Natural killer cell (primary cell): Measurements from ENCODE around the gene FBXW5. TPM values are rescaled to one million over a fixed set of nuclear protein-coding genes. Genes with fewer than 3 reads are reported as not detected.

Experiments used
- ATAC-seq, 3 donors: fragments of 150-1000 bp in 2 of 3; fragments of 200-7000 bp in 1 of 3; cut with Tn5 transposase; 1 replicate in 1 of 3; 2 replicates in 2 of 3; pipeline ENCODE4 v1.10.0; 2021; ENCODE audit warnings: mild to moderate bottlenecking in 2 of 3, moderate library complexity in 2 of 3
- DNase-seq, 2 donors: peaks; one replicate each; pipeline versions ENCODE4 v3.0.0 to v3.0.0-alpha.2; 2013 to 2021; ENCODE audit warnings: mixed read lengths in 1 of 2
- H3K27ac ChIP-seq: one replicate; pipeline ENCODE4 v1.5.1; 2013; ENCODE audit warnings: mild to moderate bottlenecking, low read length
- H3K27me3 ChIP-seq: one replicate; pipeline ENCODE4 v1.6.1; 2013; ENCODE audit warnings: low read length; ENCODE audit not compliant: control insufficient read depth, insufficient read depth
- H3K36me3 ChIP-seq: one replicate; pipeline ENCODE4 v1.6.1; 2013; ENCODE audit warnings: low read length; ENCODE audit not compliant: control insufficient read depth, insufficient read depth
- H3K4me1 ChIP-seq: one replicate; pipeline ENCODE4 v1.6.1; 2013; ENCODE audit warnings: low read length; ENCODE audit not compliant: control insufficient read depth, insufficient read depth
- H3K4me3 ChIP-seq: one replicate; pipeline ENCODE4 v1.5.1; 2013; ENCODE audit warnings: low read length
- H3K9me3 ChIP-seq: one replicate; pipeline ENCODE4 v1.6.1; 2013; ENCODE audit warnings: low read length; ENCODE audit not compliant: control insufficient read depth, insufficient read depth
- H3K27ac Mint-ChIP-seq, 2 donors: one replicate each; pipeline ENCODE4 v1.8.0; 2022; ENCODE audit warnings: mild to moderate bottlenecking in 2 of 2, mixed read lengths in 2 of 2, moderate library complexity in 1 of 2
- H3K27me3 Mint-ChIP-seq, 2 donors: one replicate each; pipeline ENCODE4 v1.8.0; 2022; ENCODE audit warnings: low read depth in 2 of 2, mixed read lengths in 2 of 2
- H3K36me3 Mint-ChIP-seq: one replicate; pipeline ENCODE4 v1.8.0; 2022; ENCODE audit warnings: mixed read lengths
- H3K4me1 Mint-ChIP-seq, 2 donors: one replicate each; pipeline ENCODE4 v1.8.0; 2022; ENCODE audit warnings: mixed read lengths in 2 of 2
- H3K4me3 Mint-ChIP-seq: one replicate; pipeline ENCODE4 v1.8.0; 2022; ENCODE audit warnings: mild to moderate bottlenecking, moderate library complexity, mixed read lengths
- H3K9me3 Mint-ChIP-seq, 2 donors: one replicate each; pipeline ENCODE4 v1.8.0; 2022; ENCODE audit warnings: mixed read lengths in 2 of 2
- WGBS: methylation state at CpG from one replicate; pipeline ENCODE4 v1.1.7; 2013; ENCODE audit warnings: missing lambda C conversion rate; ENCODE audit not compliant: insufficient coverage; 5-methylcytosine and 5-hydroxymethylcytosine counted together
- intact Hi-C: fragments of 100-400 bp; cut with micrococcal nuclease; formaldehyde crosslinking; loops from one replicate; pipeline ENCODE4 v1.14.2; 2022
- total RNA-seq, 4 donors: library from RNA; stranded (reverse); fragments of 120-200 nt in 1 of 4; gene quantifications; one replicate each; pipeline versions ENCODE4 v1.2.3 to v1.2.4, GENCODE V29; 2013 to 2022
- TF ChIP-seq, protein P1 (sequence below): fragments of 200-600 bp; IDR thresholded peaks from one replicate; pipeline ENCODE4 v1.8.0; 2022; ENCODE audit warnings: antibody characterized with exemption

FBXW5 gene
- total RNA-seq, 3 donors from 2014 or later (not counting 1 experiment from before 2014, with no cell fraction given): 117 to 144 (median 136) TPM

DNA sequence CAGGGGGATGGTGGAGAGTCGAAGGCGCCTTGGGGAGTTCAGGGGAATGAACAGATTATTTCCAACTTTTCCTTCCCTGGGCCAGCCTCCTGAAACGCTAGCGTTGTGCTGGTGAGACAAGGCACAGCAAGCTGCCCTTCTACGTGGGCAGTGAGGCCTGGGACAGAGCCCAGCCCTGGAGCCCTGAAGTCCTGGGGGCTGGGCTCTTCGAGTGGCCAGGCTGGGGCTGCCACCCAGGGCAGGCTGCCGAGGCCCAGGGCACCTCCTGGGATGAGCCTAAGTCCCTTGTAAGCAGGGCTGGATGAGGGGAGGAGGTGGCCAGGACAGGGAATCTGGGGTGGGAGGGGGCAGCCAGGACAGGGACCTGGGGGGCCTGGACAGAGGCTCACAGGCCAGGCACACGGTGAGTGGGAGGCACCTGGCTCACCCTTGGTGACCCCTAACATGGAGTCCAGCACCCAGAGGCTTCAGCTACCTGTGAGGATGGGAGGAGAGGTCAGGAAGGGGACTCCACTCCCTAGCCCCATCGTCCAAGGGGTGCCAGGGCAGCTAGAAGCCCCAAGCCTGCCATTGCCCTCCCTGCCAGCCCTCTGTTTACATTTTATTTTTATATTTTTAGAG, 6.2 kb upstream of the FBXW5 start:
- Histone ChIP-seq H3K9me3 (no peaks in the 10 kb centered on the region), H3K4me3 (peak overlapping the region; percentile 75), H3K27ac (peak overlapping the region; percentile 83), H3K27me3 (no peaks in the 10 kb centered on the region), H3K36me3 (no peaks in the 10 kb centered on the region), H3K4me1 (peaks cover 49% of the 10 kb centered on the region)
- Mint-ChIP-seq H3K27ac (peak overlapping the region; percentile 81 to 92), H3K4me1 (peaks cover 0 to 35% of the 10 kb centered on the region in 2 donors), H3K4me3 (peak overlapping the region; percentile 47), H3K36me3 (no peaks in the 10 kb centered on the region), H3K9me3 (no peaks in the 10 kb centered on the region), H3K27me3 (no peaks in the 10 kb centered on the region)
- intact Hi-C loops: no loop called here
- WGBS: 60% methylated on average over 8 of the region's 9 CpGs
- TF ChIP-seq, protein P1, sequence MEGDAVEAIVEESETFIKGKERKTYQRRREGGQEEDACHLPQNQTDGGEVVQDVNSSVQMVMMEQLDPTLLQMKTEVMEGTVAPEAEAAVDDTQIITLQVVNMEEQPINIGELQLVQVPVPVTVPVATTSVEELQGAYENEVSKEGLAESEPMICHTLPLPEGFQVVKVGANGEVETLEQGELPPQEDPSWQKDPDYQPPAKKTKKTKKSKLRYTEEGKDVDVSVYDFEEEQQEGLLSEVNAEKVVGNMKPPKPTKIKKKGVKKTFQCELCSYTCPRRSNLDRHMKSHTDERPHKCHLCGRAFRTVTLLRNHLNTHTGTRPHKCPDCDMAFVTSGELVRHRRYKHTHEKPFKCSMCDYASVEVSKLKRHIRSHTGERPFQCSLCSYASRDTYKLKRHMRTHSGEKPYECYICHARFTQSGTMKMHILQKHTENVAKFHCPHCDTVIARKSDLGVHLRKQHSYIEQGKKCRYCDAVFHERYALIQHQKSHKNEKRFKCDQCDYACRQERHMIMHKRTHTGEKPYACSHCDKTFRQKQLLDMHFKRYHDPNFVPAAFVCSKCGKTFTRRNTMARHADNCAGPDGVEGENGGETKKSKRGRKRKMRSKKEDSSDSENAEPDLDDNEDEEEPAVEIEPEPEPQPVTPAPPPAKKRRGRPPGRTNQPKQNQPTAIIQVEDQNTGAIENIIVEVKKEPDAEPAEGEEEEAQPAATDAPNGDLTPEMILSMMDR: no peak
- ATAC-seq (no peak), DNase-seq (no peak)

DNA sequence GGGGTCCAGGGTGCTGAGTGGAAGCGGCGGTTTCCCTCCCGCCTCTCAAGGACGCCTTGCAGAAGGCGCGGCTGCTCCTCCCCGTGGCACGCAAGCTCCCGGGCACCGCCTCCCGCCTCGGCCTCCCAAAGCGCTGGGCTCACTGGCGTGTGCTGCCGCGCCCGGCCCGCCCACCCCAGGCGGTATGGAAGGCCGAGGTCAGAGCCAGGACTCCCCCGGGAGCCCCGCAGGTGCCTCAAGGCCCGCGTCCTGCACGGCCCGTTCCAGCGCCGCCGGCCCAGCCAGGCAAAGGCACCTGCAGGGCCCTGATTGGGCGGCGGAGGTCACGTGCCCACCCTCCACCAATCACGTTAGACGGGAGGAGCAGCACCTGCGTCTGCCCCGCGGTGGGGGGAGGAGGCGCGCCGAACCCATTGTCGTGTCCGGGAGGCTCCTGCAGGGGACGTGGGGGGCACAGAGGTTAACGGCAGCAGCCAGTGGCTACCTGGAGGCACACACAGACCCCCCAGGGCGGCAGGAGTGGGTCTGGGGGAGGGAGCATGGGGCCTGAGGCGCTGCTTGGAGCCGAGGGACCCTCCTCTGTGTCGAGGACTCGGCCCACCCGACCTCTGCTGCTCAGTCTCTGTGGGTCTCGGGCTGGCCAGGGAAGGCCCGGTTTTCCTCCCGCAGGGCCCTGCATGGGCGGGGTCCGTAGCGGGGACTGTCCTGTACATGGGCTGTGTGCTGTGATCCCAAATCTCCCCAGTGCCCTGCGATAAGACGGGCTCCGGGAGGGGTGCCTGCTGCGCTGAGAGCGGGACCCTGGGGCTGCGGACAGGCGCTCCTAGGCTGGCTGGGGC, 5.5 kb upstream of the FBXW5 start:
- no peaks in the 10 kb centered on the region for H3K36me3 Mint-ChIP-seq
- H3K36me3 ChIP-seq: no peaks in the 10 kb centered on the region
- DNase-seq (peak; percentile 97), ATAC-seq (peak; percentile 95 to 96 (median 95))
- intact Hi-C loops: loop anchor here (2.0 kb wide), 2 partner anchors 43 to 85 kb away; partner anchors contain the start of gene PAXX
- peak overlapping the region; percentile 83 for H3K27ac ChIP-seq
- peaks cover 50% of the 10 kb centered on the region for H3K4me1 ChIP-seq
- no peaks in the 10 kb centered on the region for H3K9me3 Mint-ChIP-seq
- 8% methylated on average over 63 of the region's 63 CpGs for WGBS
- H3K4me1 Mint-ChIP-seq: peaks cover 1 to 34% of the 10 kb centered on the region in 2 donors
- H3K27me3 Mint-ChIP-seq: no peaks in the 10 kb centered on the region
- H3K27me3 ChIP-seq: no peaks in the 10 kb centered on the region
- peak overlapping the region; percentile 75 for H3K4me3 ChIP-seq
- TF ChIP-seq, protein P1: peak; percentile 28
- peak overlapping the region; percentile 81 to 92 for H3K27ac Mint-ChIP-seq
- peak overlapping the region; percentile 93 for H3K4me3 Mint-ChIP-seq
- H3K9me3 ChIP-seq: no peaks in the 10 kb centered on the region

DNA sequence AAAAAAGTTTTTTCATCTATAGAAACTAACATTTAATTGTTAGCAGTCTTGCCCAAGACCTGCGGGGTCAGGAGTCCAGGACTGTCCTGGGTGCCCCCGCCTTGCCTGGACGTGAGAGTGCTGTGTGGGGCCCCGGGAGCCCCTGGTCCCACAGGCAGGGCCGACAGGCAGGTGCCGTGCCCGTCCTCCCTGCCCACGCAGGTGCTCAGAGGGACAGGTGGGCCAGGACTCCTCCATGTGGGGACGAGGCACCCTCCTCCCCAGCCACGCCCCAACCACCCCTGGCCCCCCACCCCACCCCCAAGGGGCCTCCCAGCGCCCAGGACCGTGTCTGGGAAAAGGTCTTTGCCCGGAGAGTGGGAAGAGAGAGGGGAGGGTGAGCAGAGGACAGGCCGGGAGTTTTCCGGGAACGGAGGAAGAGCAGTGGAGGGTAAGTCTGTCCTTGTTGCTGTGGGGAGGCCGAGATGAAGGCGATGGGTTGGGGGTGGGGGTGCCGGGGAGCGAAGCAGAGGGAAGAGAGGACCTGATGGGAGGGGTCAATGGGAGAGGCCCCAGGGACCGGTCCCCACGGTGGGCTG, 4.8 kb upstream of the FBXW5 start:
- Histone ChIP-seq H3K27me3 (no peaks in the 10 kb centered on the region), H3K4me3 (peak overlapping the region; percentile 75), H3K36me3 (no peaks in the 10 kb centered on the region), H3K27ac (peak overlapping the region; percentile 83), H3K4me1 (peaks cover 53% of the 10 kb centered on the region), H3K9me3 (no peaks in the 10 kb centered on the region)
- DNase-seq (no peak), ATAC-seq (no peak)
- H3K36me3 Mint-ChIP-seq: no peaks in the 10 kb centered on the region
- peak overlapping the region; percentile 85 for H3K4me3 Mint-ChIP-seq
- peaks cover 7 to 33% of the 10 kb centered on the region in 2 donors for H3K4me1 Mint-ChIP-seq
- H3K27ac Mint-ChIP-seq: peak overlapping the region; percentile 81 to 92
- H3K9me3 Mint-ChIP-seq: no peaks in the 10 kb centered on the region
- intact Hi-C loops: loop anchor here (2.0 kb wide), 2 partner anchors 43 to 85 kb away; partner anchors contain the start of gene PAXX
- WGBS: 17% methylated on average over 16 of the region's 22 CpGs
- TF ChIP-seq, protein P1: no peak
- H3K27me3 Mint-ChIP-seq: no peaks in the 10 kb centered on the region
